HL-60 (cell line): ENCODE data around the gene HERPUD2.
"Not testable (repeated sequence)": the region's sequence is repeated elsewhere in the genome, so short reads cannot be mapped to it uniquely, and the experiment has no call there.

Experiments
- DNase-seq, 2 experiments: peaks; one replicate each; pipeline ENCODE4 v3.0.0-alpha.2; 2010 to 2020; ENCODE audit warnings: low read depth in 1 of 2, low spot score in 1 of 2
- H3K27ac ChIP-seq: fragments of 250-450 bp; sonication (Bioruptor Pico); replicated peaks from 2 replicates; pipeline ENCODE4 v1.5.1; 2020; ENCODE audit warnings: mild to moderate bottlenecking, moderate library complexity
- H3K27me3 ChIP-seq: fragments of 250-450 bp; sonication (Bioruptor Pico); 2 replicates; pipeline ENCODE4 v1.5.1; 2021; ENCODE audit warnings: mild to moderate bottlenecking, moderate library complexity; ENCODE audit not compliant: insufficient read depth, poor library complexity, severe bottlenecking
- H3K4me3 ChIP-seq: replicated peaks from 2 replicates; pipeline ENCODE4 v1.5.1; 2011; ENCODE audit warnings: mild to moderate bottlenecking, control low read depth, low read length; ENCODE audit not compliant: insufficient read depth
- CTCF ChIP-seq: IDR thresholded peaks from one replicate; pipeline ENCODE4 v1.5.1; 2011; ENCODE audit warnings: low read length, control low read depth, inconsistent platforms; ENCODE audit not compliant: insufficient read depth
- GABPA ChIP-seq: IDR thresholded peaks from 2 replicates; pipeline ENCODE4 v1.6.1; 2012; ENCODE audit warnings: low read depth
- POLR2AphosphoS5 ChIP-seq: IDR thresholded peaks from 2 replicates; pipeline ENCODE4 v1.6.1; 2012; ENCODE audit warnings: low read depth
- REST ChIP-seq: IDR thresholded peaks from 2 replicates; pipeline ENCODE4 v1.6.1; 2012; ENCODE audit warnings: low read depth; ENCODE audit not compliant: insufficient replicate concordance
- SPI1 ChIP-seq: IDR thresholded peaks from 2 replicates; pipeline ENCODE4 v1.6.1; 2012; ENCODE audit warnings: low read depth, mild to moderate bottlenecking, borderline replicate concordance

Gene HERPUD2

GRCh38 chr7:35588647-35589046, 106.3 kb downstream of the HERPUD2 start:
- DNase-seq = no peak

GRCh38 chr7:35584990-35585389, 109.9 kb downstream of the HERPUD2 start:
- no peak for TF ChIP-seq SPI1
- no peak for TF ChIP-seq GABPA
- TF ChIP-seq POLR2AphosphoS5 = no peak
- TF ChIP-seq REST = no peak
- no peak for TF ChIP-seq CTCF
- no peak for DNase-seq
- Histone ChIP-seq H3K27ac (no peak overlapping the region), H3K27me3 (peaks cover 3% of the 10 kb centered on the region), H3K4me3 (no peak overlapping the region)

More at GRCh38 chr7:35588647-35589046, 106.3 kb downstream of the HERPUD2 start:
- Histone ChIP-seq H3K4me3 (no peak overlapping the region), H3K27ac (no peak overlapping the region), H3K27me3 (no peaks in the 10 kb centered on the region)
- no peak for TF ChIP-seq POLR2AphosphoS5
- no peak for TF ChIP-seq SPI1
- TF ChIP-seq GABPA = no peak
- TF ChIP-seq REST = no peak
- TF ChIP-seq CTCF = no peak

GRCh38 chr7:35584533-35584932, 110.4 kb downstream of the HERPUD2 start:
- not testable (repeated sequence) for DNase-seq, H3K27me3 ChIP-seq, H3K4me3 ChIP-seq, H3K27ac ChIP-seq
